Muscle layer of duodenum (tissue), 2 donors: Measurements from ENCODE around the gene MGLL.

ENCODE experiments used
- H3K27ac ChIP-seq: one replicate; pipeline ENCODE4 v1.7.0; 2013; ENCODE audit warnings: mild to moderate bottlenecking, low read length
- H3K27me3 ChIP-seq: one replicate; pipeline ENCODE4 v1.7.0; 2013; ENCODE audit warnings: low read depth, mild to moderate bottlenecking, control low read depth, low read length
- H3K36me3 ChIP-seq, 2 donors: one replicate each; pipeline ENCODE4 v1.7.0; 2013; ENCODE audit warnings: low read length in 2 of 2, control low read depth in 1 of 2, mild to moderate bottlenecking in 1 of 2; ENCODE audit not compliant: insufficient read depth in 2 of 2, control insufficient read depth in 1 of 2
- H3K4me1 ChIP-seq, 2 donors: one replicate each; pipeline ENCODE4 v1.7.0; 2013; ENCODE audit warnings: low read length in 2 of 2, mild to moderate bottlenecking in 2 of 2, control low read depth in 1 of 2, moderate library complexity in 1 of 2; ENCODE audit not compliant: insufficient read depth in 2 of 2, control insufficient read depth in 1 of 2
- H3K4me3 ChIP-seq, 2 donors: one replicate each; pipeline ENCODE4 v1.7.0; 2013; ENCODE audit warnings: low read length in 2 of 2, low read depth in 1 of 2, mild to moderate bottlenecking in 1 of 2
- H3K9me3 ChIP-seq, 2 donors: one replicate each; pipeline ENCODE4 v1.7.0; 2013; ENCODE audit warnings: low read length in 2 of 2, control low read depth in 1 of 2, mild to moderate bottlenecking in 1 of 2; ENCODE audit not compliant: control insufficient read depth in 1 of 2
- donor health status: healthy.

MGLL gene

GRCh38 chr3:127777921-127778656, 44.2 kb downstream of the MGLL start:
- H3K36me3 ChIP-seq = peaks cover 0 to 5% of the 10 kb centered on the region in 2 donors
- H3K27me3 ChIP-seq = no peaks in the 10 kb centered on the region
- peaks cover 11 to 57% of the 10 kb centered on the region in 2 donors for H3K4me1 ChIP-seq
- no peak overlapping the region for H3K27ac ChIP-seq
- no peak overlapping the region for H3K4me3 ChIP-seq
- H3K9me3 ChIP-seq = no peaks in the 10 kb centered on the region

- Histone ChIP-seq H3K27ac (no peak overlapping the region), H3K36me3 (peaks cover 0 to 5% of the 10 kb centered on the region in 2 donors), H3K9me3 (no peaks in the 10 kb centered on the region), H3K27me3 (no peaks in the 10 kb centered on the region), H3K4me1 (peaks cover 11 to 57% of the 10 kb centered on the region in 2 donors), H3K4me3 (no peak overlapping the region)
Observed at GRCh38 chr3:127777332-127777731, 45.0 kb downstream of the MGLL start.

GRCh38 chr3:127776347-127776746, 46.0 kb downstream of the MGLL start:
- no peaks in the 10 kb centered on the region for H3K27me3 ChIP-seq
- H3K36me3 ChIP-seq = peaks cover 0 to 5% of the 10 kb centered on the region in 2 donors
- H3K4me3 ChIP-seq = no peak overlapping the region
- H3K4me1 ChIP-seq = peaks cover 11 to 50% of the 10 kb centered on the region in 2 donors
- H3K27ac ChIP-seq = peak overlapping the region; percentile 37
- H3K9me3 ChIP-seq = no peaks in the 10 kb centered on the region

GRCh38 chr3:127775398-127776109, 46.8 kb downstream of the MGLL start:
- Histone ChIP-seq H3K27ac (peak overlapping the region; percentile 37), H3K4me1 (peaks cover 11 to 43% of the 10 kb centered on the region in 2 donors), H3K27me3 (no peaks in the 10 kb centered on the region)

GRCh38 chr3:127774647-127775046, 47.7 kb downstream of the MGLL start:
- H3K4me1 ChIP-seq = peaks cover 11 to 34% of the 10 kb centered on the region in 2 donors
- no peaks in the 10 kb centered on the region for H3K9me3 ChIP-seq
- H3K36me3 ChIP-seq = peaks cover 0 to 5% of the 10 kb centered on the region in 2 donors
- no peak overlapping the region for H3K4me3 ChIP-seq
- peak overlapping the region; percentile 37 for H3K27ac ChIP-seq
- H3K27me3 ChIP-seq = no peaks in the 10 kb centered on the region

More at GRCh38 chr3:127775398-127776109, 46.8 kb downstream of the MGLL start:
- H3K9me3 ChIP-seq = no peaks in the 10 kb centered on the region
- no peak overlapping the region for H3K4me3 ChIP-seq
- peaks cover 0 to 5% of the 10 kb centered on the region in 2 donors for H3K36me3 ChIP-seq

GRCh38 chr3:127773752-127774395, 48.4 kb downstream of the MGLL start:
- Histone ChIP-seq H3K27me3 (no peaks in the 10 kb centered on the region), H3K27ac (no peak overlapping the region), H3K4me3 (no peak overlapping the region), H3K9me3 (peaks cover 0 to 2% of the 10 kb centered on the region in 2 donors), H3K36me3 (peaks cover 0 to 5% of the 10 kb centered on the region in 2 donors), H3K4me1 (peaks cover 11 to 29% of the 10 kb centered on the region in 2 donors)

GRCh38 chr3:127772827-127773751, 49.2 kb downstream of the MGLL start:
- Histone ChIP-seq H3K9me3 (peaks cover 0 to 2% of the 10 kb centered on the region in 2 donors), H3K27ac (peak overlapping the region; percentile 34), H3K36me3 (peaks cover 0 to 5% of the 10 kb centered on the region in 2 donors), H3K4me1 (peaks cover 11 to 29% of the 10 kb centered on the region in 2 donors), H3K4me3 (no peak overlapping the region), H3K27me3 (no peaks in the 10 kb centered on the region)

- H3K4me1 ChIP-seq = peaks cover 11 to 29% of the 10 kb centered on the region in 2 donors
- no peaks in the 10 kb centered on the region for H3K27me3 ChIP-seq
- peaks cover 0 to 4% of the 10 kb centered on the region in 2 donors for H3K36me3 ChIP-seq
- H3K9me3 ChIP-seq = peaks cover 0 to 7% of the 10 kb centered on the region in 2 donors
- no peak overlapping the region for H3K4me3 ChIP-seq
- H3K27ac ChIP-seq = no peak overlapping the region
Observed at GRCh38 chr3:127772273-127772672, 50.0 kb downstream of the MGLL start.

GRCh38 chr3:127771746-127772145, 50.6 kb downstream of the MGLL start:
- Histone ChIP-seq H3K36me3 (peaks cover 0 to 4% of the 10 kb centered on the region in 2 donors), H3K27ac (no peak overlapping the region), H3K4me1 (peaks cover 11 to 29% of the 10 kb centered on the region in 2 donors), H3K4me3 (no peak overlapping the region), H3K27me3 (no peaks in the 10 kb centered on the region), H3K9me3 (peaks cover 0 to 8% of the 10 kb centered on the region in 2 donors)

- H3K27ac ChIP-seq = no peak overlapping the region
- H3K4me1 ChIP-seq = peaks cover 5 to 23% of the 10 kb centered on the region in 2 donors
- H3K36me3 ChIP-seq = peaks cover 0 to 4% of the 10 kb centered on the region in 2 donors
- peaks cover 0 to 8% of the 10 kb centered on the region in 2 donors for H3K9me3 ChIP-seq
- no peaks in the 10 kb centered on the region for H3K27me3 ChIP-seq
- no peak overlapping the region for H3K4me3 ChIP-seq
Observed at GRCh38 chr3:127770671-127771355, 51.5 kb downstream of the MGLL start.
